ENCODE data around the gene SLC11A2. TPM values are rescaled to one million over a fixed set of nuclear protein-coding genes. Genes with fewer than 3 reads are reported as not detected.
"Not testable (repeated sequence)": the region's sequence is repeated elsewhere in the genome, so short reads cannot be mapped to it uniquely, and the experiment has no call there.

SLC11A2 gene
- total RNA-seq, 2 experiments from 2014 or later = 36.0 to 37.4 TPM

DNA sequence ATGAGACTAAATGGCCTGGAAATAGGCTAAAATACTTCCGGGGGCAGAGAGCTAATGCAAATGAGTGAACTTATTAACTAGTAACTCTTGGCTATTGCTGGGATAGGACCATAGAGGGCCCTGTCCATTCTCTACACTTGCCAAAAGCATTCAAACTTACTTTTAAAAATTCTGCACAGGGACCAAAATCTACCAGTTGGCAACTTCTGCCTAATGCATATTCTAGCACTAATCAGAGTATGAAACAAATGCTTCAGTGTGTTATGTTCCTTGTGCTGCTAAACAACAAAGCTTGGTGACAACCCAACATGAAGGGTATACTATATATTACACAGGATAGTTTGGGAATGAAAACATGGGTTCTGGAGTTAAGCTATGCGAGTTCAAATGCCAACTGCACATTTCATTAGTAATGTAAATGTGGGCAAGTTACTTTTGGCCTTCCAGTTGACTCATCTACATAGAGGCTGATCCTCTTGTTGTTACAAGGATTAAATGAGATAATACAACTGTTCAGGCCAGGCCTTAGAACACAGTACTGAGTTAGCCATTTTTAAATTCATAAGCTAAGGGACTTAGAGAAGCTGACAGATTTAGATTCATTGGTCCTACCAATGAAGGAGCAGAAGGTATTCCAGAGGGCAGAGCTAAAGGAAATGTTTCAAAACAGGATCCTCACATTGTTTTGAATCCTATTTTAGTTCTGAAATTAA, 41.4 kb downstream of the SLC11A2 start:
- Mint-ChIP-seq H3K4me1 (peaks cover 26% of the 10 kb centered on the region), H3K36me3 (ENCODE audit: low read depth) (peaks cover 24% of the 10 kb centered on the region), H3K4me3 (no peak overlapping the region), H3K9me3 (no peaks in the 10 kb centered on the region), H3K27ac (no peak overlapping the region), H3K27me3 (no peaks in the 10 kb centered on the region)
- ChIA-PET POLR2A (no interaction called here), CTCF (interaction anchor here (1.0 to 1.4 kb wide), 2 partner anchors 17 to 37 kb away, joined by 3 read pairs; no protein-coding TSS in a partner anchor)
- no peak for DNase-seq

- no peaks in the 10 kb centered on the region for H3K27me3 Mint-ChIP-seq
- no peak overlapping the region for H3K27ac Mint-ChIP-seq
- H3K36me3 Mint-ChIP-seq (ENCODE audit: low read depth) = peaks cover 25% of the 10 kb centered on the region
- H3K4me3 Mint-ChIP-seq = no peak overlapping the region
- peaks cover 30% of the 10 kb centered on the region for H3K4me1 Mint-ChIP-seq
- CTCF ChIA-PET = interaction anchor here (0.7 to 2.2 kb wide), 2 partner anchors 10 to 156 kb away, joined by 3 to 6 read pairs; no protein-coding TSS in a partner anchor
- POLR2A ChIA-PET = no interaction called here
- no peaks in the 10 kb centered on the region for H3K9me3 Mint-ChIP-seq
- no peak for DNase-seq
Measured at GRCh38 chr12:50981319-50982239, 44.6 kb downstream of the SLC11A2 start.

DNA sequence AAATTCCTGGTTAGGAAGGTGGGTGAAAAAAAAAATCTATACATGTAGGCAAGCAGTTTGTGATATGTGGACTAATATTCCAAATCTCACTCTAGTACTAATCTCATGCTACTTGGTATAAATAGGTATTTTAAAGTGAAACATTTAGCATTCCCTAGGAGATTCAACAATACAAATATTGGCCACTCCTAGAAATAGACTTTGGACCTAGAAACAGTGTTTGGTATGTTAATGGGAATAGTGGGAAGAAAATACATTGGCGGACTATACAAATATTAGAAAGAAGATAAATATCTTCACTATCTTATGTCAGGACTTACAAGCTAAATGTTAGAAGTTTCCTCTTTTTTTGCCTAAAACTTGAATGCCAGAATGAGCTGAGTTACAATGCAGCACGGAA, 45.6 kb downstream of the SLC11A2 start:
- Mint-ChIP-seq H3K27ac (peak overlapping the region; percentile 52), H3K36me3 (ENCODE audit: low read depth) (peaks cover 29% of the 10 kb centered on the region), H3K4me3 (no peak overlapping the region), H3K9me3 (no peaks in the 10 kb centered on the region), H3K27me3 (no peaks in the 10 kb centered on the region), H3K4me1 (peaks cover 28% of the 10 kb centered on the region)
- POLR2A ChIA-PET = interaction anchor here (0.6 kb wide), 1 partner anchor 15 kb away, joined by 3 read pairs; no protein-coding TSS in a partner anchor
- no peak for DNase-seq
- CTCF ChIA-PET = interaction anchor here (2.2 kb wide), 1 partner anchor 155 kb away, joined by 6 read pairs; no protein-coding TSS in a partner anchor

DNA sequence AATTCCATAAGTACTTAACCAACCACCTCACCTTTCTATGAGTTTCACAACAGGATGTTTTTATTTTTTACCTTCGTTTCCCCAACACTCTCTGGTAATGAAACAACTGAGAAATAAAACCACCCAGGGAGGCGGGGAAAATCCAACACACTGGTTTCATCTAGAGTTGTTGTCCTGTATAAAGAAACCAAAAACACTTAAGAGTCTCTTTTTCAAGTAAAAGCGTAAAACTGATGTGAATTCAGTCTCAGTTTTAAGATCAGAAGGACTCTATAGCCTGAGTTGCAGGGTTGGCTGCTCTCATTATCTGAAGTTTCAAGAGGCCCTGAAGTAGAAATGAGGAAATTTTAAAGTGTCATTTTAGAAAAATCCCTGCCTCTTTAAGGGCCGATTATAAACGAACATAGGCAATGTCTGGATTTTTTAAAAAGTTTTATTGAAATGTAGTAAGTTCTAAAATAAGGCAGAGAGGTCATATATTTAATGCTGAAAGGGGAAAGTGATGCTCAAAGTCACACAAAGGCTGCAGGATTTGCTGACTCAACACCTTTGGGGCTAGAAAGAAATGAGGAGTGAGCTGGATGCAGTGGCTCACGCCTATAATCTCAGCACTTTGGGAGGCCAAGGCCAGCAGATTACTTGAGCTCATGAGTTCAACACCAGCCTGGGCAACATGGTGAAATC, 46.7 kb downstream of the SLC11A2 start:
- Mint-ChIP-seq H3K4me3 (no peak overlapping the region), H3K4me1 (peaks cover 22% of the 10 kb centered on the region), H3K9me3 (no peaks in the 10 kb centered on the region), H3K36me3 (ENCODE audit: low read depth) (peaks cover 31% of the 10 kb centered on the region), H3K27ac (peak overlapping the region; percentile 85), H3K27me3 (no peaks in the 10 kb centered on the region)
- ChIA-PET POLR2A (interaction anchor here (0.6 kb wide), 1 partner anchor 16 kb away, joined by 3 read pairs; no protein-coding TSS in a partner anchor), CTCF (interaction anchor here (1.6 kb wide), 1 partner anchor 48 kb away, joined by 4 read pairs; no protein-coding TSS in a partner anchor)
- DNase-seq = peak; percentile 44

DNA sequence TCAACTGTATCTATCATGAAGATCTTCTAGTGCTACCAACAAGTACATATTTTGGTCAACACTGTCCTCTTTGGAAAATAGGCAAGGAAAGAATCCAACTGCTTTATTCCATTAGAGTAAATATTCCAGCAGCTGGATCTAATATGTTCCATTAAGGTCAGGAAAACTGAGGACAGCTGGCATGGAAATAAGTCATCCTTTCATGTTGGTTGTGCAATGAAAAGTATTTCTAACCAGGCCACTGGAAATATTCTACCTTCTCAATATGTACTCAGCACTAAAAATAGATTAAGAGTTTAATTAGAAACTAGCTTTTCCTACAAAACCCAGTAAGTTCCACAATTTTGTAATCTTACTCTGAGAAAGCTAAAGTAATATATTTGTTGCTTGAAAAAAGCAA, 54.2 kb downstream of the SLC11A2 start:
- H3K4me1 Mint-ChIP-seq = no peaks in the 10 kb centered on the region
- H3K4me3 Mint-ChIP-seq = no peak overlapping the region
- no peaks in the 10 kb centered on the region for H3K27me3 Mint-ChIP-seq
- ChIA-PET CTCF (interaction anchor here (0.5 kb wide), 1 partner anchor 396 kb away, joined by 4 read pairs; no protein-coding TSS in a partner anchor), POLR2A (no interaction called here)
- H3K27ac Mint-ChIP-seq = no peak overlapping the region
- no peak for DNase-seq
- H3K36me3 Mint-ChIP-seq (ENCODE audit: low read depth) = peaks cover 47% of the 10 kb centered on the region
- peaks cover 6% of the 10 kb centered on the region for H3K9me3 Mint-ChIP-seq

DNA sequence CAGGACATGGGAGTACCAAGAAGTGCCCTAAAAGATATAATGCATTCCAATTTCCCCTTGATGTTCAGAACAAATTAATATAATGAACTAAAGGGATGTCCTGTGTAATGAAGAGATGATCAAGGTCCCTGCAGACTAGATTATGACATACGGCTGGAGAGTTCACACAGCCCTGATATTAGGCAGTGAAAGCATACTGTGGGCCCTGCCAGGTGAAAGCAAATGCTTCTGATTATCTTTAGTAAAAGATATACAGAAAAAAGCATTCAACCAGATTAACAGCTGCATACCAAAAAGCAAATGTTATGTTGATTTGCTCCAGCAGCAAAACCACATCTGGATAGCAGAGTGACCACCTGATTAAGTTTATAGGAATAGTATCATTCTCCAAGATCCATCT, 61.8 kb downstream of the SLC11A2 start:
- Mint-ChIP-seq H3K4me1 (peaks cover 12% of the 10 kb centered on the region), H3K27me3 (no peaks in the 10 kb centered on the region), H3K36me3 (ENCODE audit: low read depth) (peaks cover 8% of the 10 kb centered on the region), H3K4me3 (no peak overlapping the region), H3K9me3 (no peaks in the 10 kb centered on the region), H3K27ac (no peak overlapping the region)
- ChIA-PET CTCF (no interaction called here), POLR2A (no interaction called here)
- no peak for DNase-seq

GRCh38 chr12:50961708-50962107, 64.5 kb downstream of the SLC11A2 start:
- Mint-ChIP-seq H3K27me3 (no peaks in the 10 kb centered on the region), H3K36me3 (ENCODE audit: low read depth) (no peaks in the 10 kb centered on the region), H3K9me3 (no peaks in the 10 kb centered on the region), H3K4me1 (peaks cover 12% of the 10 kb centered on the region), H3K4me3 (no peak overlapping the region), H3K27ac (no peak overlapping the region)
- DNase-seq = no peak
- CTCF ChIA-PET = interaction anchor here (1.8 kb wide), 1 partner anchor 44 kb away, joined by 3 read pairs; no protein-coding TSS in a partner anchor
- POLR2A ChIA-PET = no interaction called here

GRCh38 chr12:50960130-50960529, 66.1 kb downstream of the SLC11A2 start:
- ChIA-PET POLR2A (no interaction called here), CTCF (interaction anchor here (1.2 kb wide), 1 partner anchor 42 kb away, joined by 3 read pairs; no protein-coding TSS in a partner anchor)
- Mint-ChIP-seq H3K36me3 (ENCODE audit: low read depth) (no peaks in the 10 kb centered on the region), H3K9me3 (no peaks in the 10 kb centered on the region), H3K27ac (no peak overlapping the region), H3K27me3 (no peaks in the 10 kb centered on the region), H3K4me1 (peaks cover 12% of the 10 kb centered on the region), H3K4me3 (no peak overlapping the region)
- no peak for DNase-seq

DNA sequence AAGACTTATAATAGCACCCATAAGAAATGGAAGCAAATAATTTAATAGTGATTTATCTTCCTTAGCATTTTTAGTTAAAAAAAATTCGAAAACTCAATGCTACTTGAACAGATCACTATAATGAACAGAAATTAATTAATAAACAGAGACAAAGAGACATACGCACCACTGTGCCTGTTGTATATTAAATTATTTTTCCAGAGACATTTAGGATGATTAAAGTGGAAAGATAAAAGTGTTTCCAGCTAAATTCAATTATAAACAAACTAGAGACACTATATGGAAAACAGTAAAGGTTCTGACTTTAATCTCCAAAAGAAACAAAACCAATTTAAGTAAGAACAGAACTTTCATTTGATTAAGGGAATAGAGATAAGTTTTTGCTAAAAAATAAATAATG, 70.5 kb downstream of the SLC11A2 start:
- Mint-ChIP-seq H3K36me3 (ENCODE audit: low read depth) (no peaks in the 10 kb centered on the region), H3K27me3 (no peaks in the 10 kb centered on the region), H3K4me1 (peaks cover 9% of the 10 kb centered on the region), H3K27ac (no peak overlapping the region), H3K9me3 (no peaks in the 10 kb centered on the region), H3K4me3 (no peak overlapping the region)
- ChIA-PET POLR2A (no interaction called here), CTCF (no interaction called here)
- no peak for DNase-seq

- no peak overlapping the region for H3K27ac Mint-ChIP-seq
- CTCF ChIA-PET = no interaction called here
Measured at GRCh38 chr12:50955288-50955687, 70.9 kb downstream of the SLC11A2 start.

GRCh38 chr12:50954789-50955188, 71.4 kb downstream of the SLC11A2 start:
- H3K4me1 Mint-ChIP-seq; H3K36me3 Mint-ChIP-seq (ENCODE audit: low read depth); H3K27me3 Mint-ChIP-seq; DNase-seq; H3K27ac Mint-ChIP-seq; H3K9me3 Mint-ChIP-seq; H3K4me3 Mint-ChIP-seq; POLR2A ChIA-PET; CTCF ChIA-PET: not testable (repeated sequence)

More at GRCh38 chr12:50955288-50955687, 70.9 kb downstream of the SLC11A2 start:
- no peak overlapping the region for H3K4me3 Mint-ChIP-seq
- no peak for DNase-seq
- H3K4me1 Mint-ChIP-seq = peaks cover 5% of the 10 kb centered on the region
- H3K9me3 Mint-ChIP-seq = no peaks in the 10 kb centered on the region
- no peaks in the 10 kb centered on the region for H3K36me3 Mint-ChIP-seq (ENCODE audit: low read depth)
- H3K27me3 Mint-ChIP-seq = no peaks in the 10 kb centered on the region
- POLR2A ChIA-PET = no interaction called here

GRCh38 chr12:50953047-50953446, 73.1 kb downstream of the SLC11A2 start:
- Mint-ChIP-seq H3K4me1 (no peaks in the 10 kb centered on the region), H3K36me3 (ENCODE audit: low read depth) (no peaks in the 10 kb centered on the region), H3K27ac (no peak overlapping the region), H3K27me3 (no peaks in the 10 kb centered on the region), H3K4me3 (no peak overlapping the region), H3K9me3 (no peaks in the 10 kb centered on the region)
- CTCF ChIA-PET = interaction anchor here (1.2 kb wide), 1 partner anchor 22 kb away, joined by 3 read pairs; no protein-coding TSS in a partner anchor
- DNase-seq = no peak
- POLR2A ChIA-PET = no interaction called here

Measured in activated CD4-positive, alpha-beta T cell treated with anti-CD3 and anti-CD28 coated beads, Interleukin-2, amount 10 ng/mL, durations not matched to agents 7 days and 5 days (primary cell).